ENCODE measurements around the gene NEK11.
"Not testable (repeated sequence)": the region's sequence is repeated elsewhere in the genome, so short reads cannot be mapped to it uniquely, and the experiment has no call there.

NEK11 gene

DNA sequence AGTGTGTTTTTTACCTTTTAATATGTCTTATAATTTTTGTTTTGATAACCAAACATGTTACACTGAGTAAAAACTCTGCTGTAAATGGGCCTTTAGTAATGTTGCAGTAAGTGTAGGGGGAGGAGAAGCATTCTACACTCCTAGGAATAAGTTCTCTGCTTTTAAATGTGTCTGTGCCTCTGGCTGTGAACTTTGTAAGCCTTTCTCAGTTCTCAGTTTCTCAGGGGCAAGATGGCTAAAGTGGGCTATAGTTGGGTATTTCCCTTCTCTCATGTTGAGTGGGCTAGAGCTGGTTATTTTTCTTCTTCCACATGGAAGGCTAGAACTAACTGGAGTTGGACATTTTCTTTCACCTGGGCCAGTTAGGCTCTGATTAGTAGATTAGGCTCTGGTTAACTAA, 279.6 kb downstream of the NEK11 start:
- no peak for DNase-seq

DNA sequence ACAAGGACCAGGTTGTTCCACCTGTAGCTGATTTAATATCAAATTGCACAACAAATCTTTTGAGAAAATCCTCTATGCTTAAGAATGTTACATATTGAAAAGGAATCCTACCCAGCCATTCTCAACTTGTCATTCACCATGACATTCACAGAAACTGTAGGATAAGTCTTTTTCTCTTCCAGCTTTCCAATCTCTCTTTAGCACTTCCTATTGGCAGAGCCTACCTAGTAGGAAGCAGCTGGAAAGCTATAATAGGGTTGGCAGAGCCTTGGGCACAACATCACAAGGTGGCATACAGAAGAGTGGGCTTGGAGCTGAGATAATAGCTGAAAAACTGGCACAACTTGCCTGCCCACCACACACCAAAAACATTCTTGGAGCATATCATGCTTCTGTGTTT, 287.6 kb downstream of the NEK11 start:
- DNase-seq: no peak

DNA sequence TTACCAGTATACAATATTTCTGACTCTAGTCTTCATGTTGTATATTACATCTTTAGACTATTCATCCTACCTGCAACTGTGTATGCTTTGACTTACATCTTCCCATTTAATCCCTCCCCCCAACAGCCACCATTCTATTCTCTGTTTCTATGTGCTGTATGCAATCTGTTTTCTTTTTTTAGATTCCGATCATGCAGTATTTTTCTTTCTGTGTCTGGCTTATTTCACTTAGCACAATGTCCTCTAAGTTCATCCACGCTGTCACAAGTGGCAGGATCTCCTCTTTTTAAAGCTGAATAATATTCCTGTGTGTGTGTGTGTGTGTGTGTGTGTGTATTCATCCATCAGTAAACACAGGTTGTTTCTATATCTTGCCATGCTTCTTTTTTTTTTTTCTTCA, 288.5 kb downstream of the NEK11 start:
- no peak for DNase-seq

DNA sequence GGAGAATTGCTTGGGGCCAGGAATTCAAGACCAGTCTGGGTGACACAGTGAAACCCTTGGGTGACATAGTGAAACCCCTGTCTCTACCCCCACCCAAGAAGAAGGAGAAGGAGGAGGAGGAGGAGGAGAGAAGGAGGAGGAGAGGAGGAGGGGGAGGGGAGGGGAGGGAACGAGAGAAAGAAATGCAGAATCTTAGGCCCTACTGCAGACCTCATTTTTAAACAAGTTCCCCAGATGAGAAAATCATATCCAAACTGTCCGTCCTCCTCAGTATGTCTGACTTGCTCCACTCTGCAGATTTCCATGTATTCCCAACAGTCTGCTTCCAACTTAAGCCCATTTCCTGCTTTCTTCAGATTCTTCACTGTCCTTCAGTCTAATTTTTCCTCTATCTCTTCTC, 291.0 kb downstream of the NEK11 start:
- no peak for DNase-seq

DNA sequence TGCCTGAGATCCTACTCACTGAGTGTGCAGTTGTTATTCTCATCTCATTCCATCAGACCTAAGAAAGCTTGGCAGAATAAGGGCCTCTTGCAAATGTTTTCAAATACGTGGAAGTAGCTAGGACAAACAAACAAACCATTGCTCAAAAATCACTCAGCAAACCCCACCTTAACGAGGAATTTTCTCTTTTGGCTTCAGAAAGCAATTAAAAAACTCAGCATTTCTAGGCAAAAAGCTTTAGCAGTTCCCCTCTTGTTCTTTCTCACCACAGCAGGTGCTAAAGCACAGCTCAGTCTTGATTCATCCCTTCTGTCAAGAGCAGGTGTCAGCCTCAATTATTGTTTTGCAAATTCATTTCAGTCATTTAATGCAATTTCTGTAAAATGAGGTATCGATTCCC, 296.3 kb downstream of the NEK11 start:
- no peak for DNase-seq

DNA sequence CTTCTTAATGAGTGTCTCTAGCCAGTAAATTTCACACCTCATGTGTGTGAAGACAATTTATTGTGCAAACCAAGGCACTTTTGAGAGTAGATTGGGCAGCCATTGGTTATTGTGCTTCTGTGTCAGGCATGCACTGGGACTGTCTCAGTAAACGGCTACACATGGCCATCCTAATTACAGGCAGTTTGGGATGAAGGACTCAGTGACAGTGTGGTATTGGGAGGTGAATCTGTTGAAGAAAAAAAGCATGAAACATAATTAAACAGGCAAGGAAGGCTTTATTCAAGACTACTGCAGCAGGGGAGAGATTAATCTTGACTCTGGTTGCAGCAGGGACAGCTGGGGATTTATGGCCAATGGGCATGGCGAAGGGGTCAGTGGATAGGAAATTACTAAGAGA, 297.1 kb downstream of the NEK11 start:
- DNase-seq: no peak

DNA sequence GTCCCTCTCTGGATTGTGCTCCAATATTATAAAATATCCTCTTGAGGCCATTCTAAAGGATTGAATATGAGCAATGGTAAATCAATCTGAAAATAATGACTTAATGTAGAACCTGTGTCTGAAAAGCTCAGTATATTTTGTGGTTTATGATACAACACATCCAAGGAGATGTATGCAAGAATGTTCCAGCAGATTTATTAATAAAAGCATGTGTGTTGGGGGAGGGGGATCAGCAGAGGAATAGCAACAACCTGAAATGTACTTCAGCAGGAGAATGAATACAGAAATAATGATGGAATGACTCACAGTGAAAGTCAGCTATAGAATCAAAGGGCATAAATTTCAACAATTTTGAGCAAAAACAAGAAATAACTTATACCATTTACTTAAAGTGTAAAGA, 298.2 kb downstream of the NEK11 start:
- no peak for DNase-seq

DNA sequence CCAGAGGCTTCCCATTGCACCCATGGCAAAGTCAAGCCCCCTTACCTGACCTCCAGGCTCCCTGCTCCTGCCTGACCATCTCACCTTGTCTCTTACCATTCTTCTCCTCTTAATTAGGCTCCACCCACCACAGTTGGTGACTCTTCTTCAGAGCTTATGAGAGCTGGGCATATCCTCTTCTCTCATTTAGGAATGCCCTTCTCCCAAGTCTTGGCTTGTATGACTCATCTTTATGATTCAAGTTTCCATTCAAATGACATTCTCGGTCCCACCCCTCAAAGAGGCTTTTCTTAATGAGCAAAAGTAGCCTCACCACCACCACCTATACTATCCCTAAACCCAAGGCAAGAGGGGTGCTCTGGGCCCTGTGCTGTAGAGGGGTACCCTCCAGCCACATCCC, 299.6 kb downstream of the NEK11 start:
- DNase-seq: no peak

DNA sequence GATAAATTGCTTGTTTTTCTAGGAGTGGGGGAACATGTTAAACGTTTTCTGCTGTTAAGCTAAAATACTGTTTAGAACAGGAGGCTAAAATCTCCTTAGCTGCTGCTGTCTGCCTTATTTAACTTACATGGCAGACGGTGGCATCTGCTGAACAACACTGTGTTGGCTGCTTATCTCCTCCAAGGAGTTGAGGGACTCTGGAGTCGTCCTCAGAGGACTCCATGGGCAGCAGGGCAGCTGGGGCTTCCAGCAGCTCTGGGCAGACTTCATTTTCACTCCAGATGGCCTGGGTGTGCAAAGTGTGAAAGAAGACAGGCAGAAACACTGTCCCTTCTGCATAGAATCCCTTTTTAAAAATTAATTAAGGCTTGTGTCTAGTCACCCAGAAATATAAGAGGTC, 302.0 kb downstream of the NEK11 start:
- no peak for DNase-seq

DNA sequence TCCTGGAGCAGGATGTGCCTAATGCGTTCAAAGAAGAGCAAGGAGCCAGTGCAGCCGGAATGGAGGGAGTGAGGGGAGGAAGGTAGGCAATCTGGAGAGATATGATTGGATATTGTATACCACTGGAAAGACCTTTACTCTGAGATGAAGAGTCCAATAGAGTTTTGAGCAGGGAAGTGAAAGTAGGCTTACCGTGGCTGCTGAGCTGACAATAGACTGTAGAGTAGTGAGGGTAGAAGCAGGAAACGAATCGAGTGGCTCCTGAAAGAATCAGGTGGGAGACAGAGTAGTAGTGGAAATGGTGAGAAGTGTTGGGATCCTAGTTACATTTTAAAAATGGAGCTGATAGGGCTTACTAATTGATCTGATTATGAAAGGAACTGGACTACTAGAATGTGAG, 303.1 kb downstream of the NEK11 start:
- DNase-seq: no peak

DNA sequence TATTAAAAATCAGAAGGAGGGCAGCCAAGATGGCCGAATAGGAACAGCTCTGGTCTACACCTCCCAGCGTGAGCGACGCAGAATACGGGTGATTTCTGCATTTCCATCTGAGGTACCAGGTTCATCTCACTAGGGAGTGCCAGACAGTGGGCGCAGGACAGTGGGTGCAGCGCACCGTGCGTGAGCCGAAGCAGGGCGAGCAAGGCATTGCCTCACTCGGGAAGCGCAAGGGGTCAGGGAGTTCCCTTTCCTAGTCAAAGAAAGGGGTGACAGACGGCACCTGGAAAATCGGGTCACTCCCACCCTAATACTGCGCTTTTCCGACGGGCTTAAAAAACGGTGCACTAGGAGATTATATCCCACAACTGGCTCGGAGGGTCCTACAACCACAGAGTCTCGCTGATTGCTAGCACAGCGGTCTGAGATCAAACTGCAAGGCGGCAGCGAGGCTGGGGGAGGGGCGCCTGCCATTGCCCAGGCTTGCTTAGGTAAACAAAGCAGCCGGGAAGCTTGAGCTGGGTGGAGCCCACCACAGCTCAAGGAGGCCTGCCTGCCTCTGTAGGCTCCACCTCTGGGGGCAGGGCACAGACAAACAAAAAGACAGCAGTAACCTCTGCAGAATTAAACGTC, 304.9 kb downstream of the NEK11 start:
- not testable (repeated sequence) for DNase-seq

DNA sequence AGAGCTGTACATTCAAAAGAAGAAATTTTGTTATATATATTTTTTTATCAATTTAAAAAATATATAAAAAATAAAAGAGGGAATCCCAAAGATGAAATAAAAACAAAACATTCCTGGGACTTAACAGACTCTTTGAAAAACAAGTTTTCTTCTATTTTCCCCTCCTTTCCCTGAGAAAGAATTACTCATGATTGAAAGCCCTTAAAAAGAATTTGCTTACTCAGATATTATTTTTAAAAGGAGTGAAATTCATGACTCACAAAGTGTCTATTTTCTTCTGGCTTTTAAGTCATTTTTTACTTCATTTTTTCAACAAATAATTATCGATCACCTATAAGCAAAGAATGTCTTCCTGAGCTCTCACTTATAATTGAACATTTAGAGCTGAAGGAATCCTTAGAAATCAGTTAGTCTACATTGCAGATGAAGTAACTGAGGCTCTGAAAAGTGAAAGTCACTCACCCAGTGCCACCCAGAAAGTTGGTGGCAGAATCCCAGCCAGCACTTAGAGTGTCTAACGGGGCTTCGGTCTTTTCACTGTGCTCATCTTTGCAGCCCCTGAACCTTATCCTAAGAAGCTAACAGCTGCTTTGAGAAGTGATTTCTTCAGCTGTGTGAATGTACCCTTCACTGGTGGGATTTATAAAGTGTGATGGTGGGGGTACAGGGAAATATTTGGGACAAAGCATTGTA, 312.4 kb downstream of the NEK11 start:
- DNase-seq: no peak

DNA sequence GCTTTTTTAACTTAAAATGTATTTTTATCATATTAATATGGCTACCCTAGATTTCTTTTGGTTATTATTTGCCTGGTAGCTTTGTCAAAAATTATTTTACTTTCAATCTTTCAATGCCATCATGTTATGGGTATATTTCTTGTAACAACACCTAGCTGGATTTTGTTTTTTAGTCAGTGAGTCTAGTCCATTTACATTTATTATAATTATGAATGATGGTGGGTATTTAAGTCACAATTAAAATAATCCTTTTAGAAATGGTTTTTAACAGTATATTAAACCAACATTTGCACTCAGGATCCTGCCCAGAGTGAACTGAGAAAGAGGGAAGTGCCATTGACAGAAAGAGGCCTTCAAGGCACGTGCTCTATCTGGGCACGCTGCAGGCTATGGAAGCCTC, 315.1 kb downstream of the NEK11 start:
- no peak for DNase-seq

DNA sequence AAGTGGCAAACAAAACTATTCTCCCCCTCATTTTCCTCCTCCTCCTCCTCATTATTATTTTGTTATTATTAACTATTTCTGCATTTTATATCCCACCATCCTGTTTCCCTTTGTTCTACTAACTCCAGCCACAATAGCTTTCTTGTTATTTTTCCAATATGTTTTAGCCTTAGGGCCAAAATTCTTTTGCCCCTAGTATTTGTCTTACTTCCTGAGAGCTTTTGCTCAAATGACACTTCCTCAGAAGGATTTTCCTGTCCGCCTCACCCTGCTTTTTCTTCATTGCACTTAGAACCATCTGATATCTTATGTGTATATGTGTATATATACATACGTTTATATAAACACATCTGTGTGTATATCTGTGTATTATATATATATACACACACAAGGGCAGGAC, 322.2 kb downstream of the NEK11 start:
- no peak for DNase-seq

DNA sequence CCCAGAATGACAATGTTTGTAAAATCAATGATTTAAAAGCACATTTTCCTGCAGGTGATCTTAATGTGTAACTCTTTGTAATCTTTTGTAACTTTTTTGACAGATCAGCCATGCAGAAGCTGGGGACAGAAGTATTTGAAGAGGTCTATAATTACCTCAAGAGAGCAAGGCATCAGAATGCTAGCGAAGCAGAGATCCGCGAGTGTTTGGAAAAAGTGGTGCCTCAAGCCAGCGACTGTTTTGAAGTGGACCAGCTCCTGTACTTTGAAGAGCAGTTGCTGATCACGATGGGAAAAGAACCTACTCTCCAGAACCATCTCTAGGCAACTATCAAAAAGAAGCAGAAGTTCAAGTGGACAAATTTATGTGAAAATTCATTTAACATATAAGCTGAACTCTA, 322.8 kb downstream of the NEK11 start:
- DNase-seq: no peak

DNA sequence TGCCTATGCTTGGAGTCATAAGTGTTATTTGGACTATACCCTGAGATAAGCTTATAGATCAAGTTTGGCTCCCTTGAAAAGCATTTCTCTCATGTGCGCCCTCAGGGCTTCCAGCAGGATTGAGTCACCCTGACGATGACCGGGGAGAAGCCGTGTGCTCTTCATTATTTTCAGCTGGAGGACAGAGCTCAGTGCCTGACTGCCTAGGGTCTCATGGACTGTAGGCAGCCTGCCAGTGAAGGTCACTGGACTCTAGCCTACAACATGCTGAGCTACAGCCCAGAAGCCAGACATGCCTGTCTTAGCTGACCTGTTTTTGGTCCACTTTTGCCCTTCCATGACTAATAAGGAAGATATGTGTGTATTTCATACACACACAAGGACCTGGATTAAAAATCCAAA, 323.3 kb downstream of the NEK11 start:
- no peak for DNase-seq

DNA sequence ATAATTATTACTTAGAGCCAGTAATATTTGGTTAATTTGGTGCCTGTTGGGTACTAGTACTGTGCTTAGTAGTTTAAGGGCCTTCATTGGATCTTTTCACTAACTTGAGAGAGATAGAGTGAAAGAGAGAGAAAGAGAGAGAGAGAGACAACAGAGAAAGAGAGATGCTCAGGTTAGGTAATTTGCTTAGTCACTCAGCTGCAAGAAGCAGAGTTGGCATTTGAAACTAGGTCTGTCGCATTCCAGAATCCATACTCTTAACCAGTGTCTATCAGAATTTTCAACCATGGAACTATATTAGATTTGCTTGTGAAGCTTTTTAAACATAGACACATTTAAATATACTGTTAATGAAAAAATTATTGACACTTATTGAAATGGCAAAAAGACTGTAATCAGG, 323.8 kb downstream of the NEK11 start:
- DNase-seq: no peak

DNA sequence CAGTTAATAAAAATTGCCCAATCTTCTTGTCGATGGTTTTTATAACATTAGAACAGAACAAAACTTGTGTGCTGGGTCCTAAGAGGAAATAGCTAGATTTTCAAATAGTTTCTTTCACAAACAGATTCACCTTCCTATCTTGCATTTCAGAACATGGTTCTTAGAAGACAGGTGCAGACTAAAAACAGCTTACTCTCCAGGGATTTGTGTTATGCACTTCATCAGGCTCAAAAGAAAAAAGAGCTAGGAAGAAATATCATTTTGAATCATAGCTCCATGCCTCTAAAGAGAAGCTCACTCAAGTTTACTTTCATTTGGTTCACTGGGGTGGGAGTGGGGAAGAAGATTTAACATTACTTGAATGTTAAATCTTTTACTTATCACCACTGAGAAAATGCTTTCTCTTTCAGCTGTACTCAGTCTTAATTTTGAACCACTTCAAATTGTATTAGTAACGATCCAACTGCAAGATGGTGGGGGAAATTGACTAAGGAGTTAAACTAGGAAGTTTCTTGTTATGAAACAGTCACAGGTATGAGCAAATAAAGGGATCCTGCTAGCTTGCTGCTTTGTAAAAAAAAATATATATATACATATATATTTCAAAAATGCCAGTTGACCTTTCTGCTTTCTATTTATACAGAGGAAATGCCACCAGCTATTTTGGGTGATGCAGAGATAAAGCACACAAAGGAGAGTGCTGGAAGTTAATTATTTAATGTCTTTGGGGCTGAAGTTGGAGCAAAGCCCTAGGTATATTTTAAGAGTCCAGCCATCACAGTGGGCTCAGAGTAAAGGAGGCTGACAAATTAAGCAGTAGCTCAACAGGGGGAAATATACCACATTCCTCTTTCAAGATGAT, 326.6 kb downstream of the NEK11 start:
- DNase-seq: no peak

DNA sequence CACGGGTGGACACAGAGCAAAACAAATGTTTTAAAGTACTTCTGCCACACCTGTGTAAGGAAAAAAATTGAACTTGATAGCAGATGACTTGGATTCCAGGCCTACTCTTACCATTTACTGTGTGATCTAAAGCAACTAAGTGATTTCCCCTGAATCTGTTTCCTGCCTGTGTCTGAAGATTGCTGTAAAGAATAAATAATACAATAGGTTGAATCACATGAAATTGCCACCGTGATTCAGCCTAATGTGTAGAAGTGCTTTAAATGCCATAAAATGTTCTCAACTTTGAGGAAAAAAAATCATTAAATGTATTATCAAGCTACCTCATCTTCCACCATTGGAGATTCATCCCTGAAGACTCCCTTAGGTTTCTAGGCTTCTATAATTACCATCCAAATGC, 327.3 kb downstream of the NEK11 start:
- no peak for DNase-seq

DNA sequence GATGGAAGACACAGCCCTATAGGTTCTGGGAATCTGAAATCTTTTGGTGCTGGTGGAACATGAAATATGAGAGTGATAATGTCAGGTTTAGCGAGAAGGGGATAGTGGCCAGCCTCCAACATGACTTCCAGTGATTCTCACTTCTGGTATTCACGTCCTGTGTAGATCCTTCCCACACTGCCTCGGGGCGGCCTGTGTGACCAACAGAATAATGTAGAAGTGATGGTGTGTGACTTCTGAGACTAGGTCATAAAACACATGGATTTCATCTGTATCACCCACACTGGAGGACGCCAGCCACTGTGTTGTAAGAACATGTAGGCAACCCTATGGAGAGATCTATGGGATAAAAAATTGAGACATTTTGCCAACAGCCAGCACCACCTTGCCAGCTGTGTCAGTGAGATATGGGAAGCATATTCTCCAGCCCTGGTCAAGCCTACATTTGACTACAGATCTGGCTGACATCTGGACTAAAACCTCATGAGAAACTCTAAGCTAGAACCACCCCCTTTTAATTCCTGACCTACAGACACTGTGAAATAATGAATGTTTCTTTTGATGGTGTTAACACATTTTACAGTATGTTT, 329.4 kb downstream of the NEK11 start:
- DNase-seq: no peak

DNA sequence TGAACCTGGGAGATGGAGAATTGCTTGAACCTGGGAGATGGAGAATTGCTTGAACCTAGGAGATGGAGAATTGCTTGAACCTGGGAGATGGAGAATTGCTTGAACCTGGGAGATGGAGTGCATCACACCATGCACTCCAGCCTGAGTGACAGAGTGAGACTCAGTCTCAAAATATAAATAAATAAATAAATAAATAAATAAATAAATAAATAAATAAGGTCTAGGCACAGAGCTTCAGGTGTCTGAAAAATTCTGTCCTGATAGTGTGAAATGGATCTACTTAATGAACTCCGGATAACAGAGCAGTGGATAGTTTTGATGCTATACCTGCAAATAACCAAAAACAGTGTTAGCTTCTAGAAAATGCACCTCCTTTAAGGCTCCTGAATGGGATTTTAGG, 330.6 kb downstream of the NEK11 start:
- DNase-seq: no peak

DNA sequence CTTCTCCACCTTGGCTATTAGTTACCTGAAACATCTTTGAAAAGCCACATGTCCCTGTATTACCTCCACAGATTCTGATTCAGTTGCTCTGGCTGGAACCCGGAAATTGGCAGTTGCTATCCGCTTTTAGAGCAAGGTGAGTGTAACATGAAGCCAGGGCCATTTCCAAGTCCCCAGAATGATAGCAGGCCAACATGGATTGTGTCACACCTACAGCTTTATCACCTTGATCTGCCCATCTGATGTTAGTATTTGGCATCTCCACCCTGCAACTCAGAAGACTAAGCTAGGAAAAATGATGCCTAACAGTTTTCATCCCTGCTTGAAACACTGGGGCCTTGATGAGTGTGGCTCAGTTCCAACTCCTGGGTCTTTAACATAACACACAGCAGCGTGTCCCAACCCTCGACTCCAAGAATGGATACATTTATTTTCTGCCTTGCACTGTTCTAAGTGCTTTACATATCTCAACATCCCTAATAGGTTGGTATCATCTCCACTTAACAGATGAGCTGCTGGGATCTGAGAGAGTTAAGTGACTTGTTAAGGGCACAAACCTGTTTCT, 333.6 kb downstream of the NEK11 start:
- no peak for DNase-seq

DNA sequence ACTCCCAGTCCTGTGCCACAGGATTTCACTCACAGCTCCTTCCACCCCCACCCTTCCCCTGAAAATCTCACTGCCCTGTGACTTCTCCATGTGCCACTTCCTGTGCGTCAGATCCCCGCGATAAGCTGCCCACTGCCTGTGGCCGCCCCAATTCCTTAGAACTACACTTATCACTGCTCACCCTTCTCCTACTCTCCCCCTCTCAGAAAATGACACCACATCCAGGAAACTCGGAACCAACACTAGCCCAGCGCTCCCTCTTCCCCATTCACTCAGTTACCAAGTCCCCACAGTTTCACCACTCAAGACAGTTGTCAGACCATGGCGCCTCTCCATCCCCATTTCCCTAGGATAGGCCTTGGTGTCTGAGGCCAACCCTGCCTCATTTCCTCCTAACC, 334.4 kb downstream of the NEK11 start:
- DNase-seq: peak; percentile 71
